VCaP (cell line): ENCODE data around the gene KRTAP10-8.

Source experiments
- H3K27ac ChIP-seq: fragments of 450-650 bp; 2 replicates; pipeline ENCODE4 v1.5.1; 2017
- TF ChIP-seq, protein P1 (sequence below): fragments of 450-650 bp; conservative IDR thresholded peaks from 2 replicates; pipeline ENCODE4 v1.5.1; 2017; ENCODE audit warnings: mild to moderate bottlenecking, moderate library complexity

KRTAP10-8 gene

DNA sequence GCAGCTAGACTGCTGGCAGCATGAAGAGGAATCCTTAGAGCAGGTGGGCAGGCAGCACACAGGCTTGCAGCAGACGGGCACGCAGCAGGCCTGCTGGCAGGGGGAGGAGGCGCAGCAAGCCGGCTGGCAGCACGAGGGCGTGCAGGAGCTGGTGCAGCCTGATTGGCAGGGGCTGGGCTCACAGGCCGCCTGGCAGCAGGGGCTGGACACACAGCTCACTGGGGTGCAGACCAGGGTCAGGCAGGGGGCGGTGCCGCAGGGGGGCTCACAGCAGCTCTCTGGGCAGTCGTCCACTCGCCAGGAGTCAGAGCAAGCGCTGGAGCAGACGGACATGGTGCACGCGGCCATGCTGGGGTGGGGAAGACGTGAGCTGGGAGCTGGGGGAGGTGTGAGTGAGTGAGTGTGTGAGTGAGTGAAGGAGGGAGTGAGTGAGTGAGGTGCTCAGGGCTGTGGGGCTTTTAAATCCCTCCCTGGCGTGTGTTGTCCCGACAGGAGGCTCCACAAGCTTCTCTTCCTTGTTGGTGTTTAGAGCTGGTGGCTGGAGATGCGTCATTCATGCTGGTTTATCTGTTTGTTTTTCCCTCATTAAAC is 31.6 kb upstream of the KRTAP10-8 start, which contains the start of gene KRTAP10-5:
TSS of gene KRTAP10-5 (minus strand) at position 374 of the 591 bp plus-strand sequence. CDS start at position 348, 26 bp downstream.
- peak within 1 kb of the TSS; percentile 57 for H3K27ac ChIP-seq
- TF ChIP-seq, protein P1, sequence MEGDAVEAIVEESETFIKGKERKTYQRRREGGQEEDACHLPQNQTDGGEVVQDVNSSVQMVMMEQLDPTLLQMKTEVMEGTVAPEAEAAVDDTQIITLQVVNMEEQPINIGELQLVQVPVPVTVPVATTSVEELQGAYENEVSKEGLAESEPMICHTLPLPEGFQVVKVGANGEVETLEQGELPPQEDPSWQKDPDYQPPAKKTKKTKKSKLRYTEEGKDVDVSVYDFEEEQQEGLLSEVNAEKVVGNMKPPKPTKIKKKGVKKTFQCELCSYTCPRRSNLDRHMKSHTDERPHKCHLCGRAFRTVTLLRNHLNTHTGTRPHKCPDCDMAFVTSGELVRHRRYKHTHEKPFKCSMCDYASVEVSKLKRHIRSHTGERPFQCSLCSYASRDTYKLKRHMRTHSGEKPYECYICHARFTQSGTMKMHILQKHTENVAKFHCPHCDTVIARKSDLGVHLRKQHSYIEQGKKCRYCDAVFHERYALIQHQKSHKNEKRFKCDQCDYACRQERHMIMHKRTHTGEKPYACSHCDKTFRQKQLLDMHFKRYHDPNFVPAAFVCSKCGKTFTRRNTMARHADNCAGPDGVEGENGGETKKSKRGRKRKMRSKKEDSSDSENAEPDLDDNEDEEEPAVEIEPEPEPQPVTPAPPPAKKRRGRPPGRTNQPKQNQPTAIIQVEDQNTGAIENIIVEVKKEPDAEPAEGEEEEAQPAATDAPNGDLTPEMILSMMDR = peak; percentile 56

- TF ChIP-seq, protein P1 = no peak
- no peak overlapping the region for H3K27ac ChIP-seq
Measured at GRCh38 chr21:44581158-44581557, 30.7 kb upstream of the KRTAP10-8 start.

GRCh38 chr21:44582055-44582454 is 29.8 kb upstream of the KRTAP10-8 start:
- H3K27ac ChIP-seq = no peak overlapping the region
- TF ChIP-seq, protein P1 = no peak

GRCh38 chr21:44583089-44583799 is 28.6 kb upstream of the KRTAP10-8 start:
- TF ChIP-seq, protein P1 = no peak
- H3K27ac ChIP-seq = peak overlapping the region; percentile 49; the same call in 1 of the 2 replicates

- TF ChIP-seq, protein P1 = no peak
Measured at GRCh38 chr21:44583800-44584147, 28.1 kb upstream of the KRTAP10-8 start.

GRCh38 chr21:44585892-44586291 is 26.0 kb upstream of the KRTAP10-8 start:
- TF ChIP-seq, protein P1 = no peak
- H3K27ac ChIP-seq = no peak overlapping the region

More at GRCh38 chr21:44583800-44584147, 28.1 kb upstream of the KRTAP10-8 start:
- peak overlapping the region; percentile 49; the same call in 1 of the 2 replicates for H3K27ac ChIP-seq

DNA sequence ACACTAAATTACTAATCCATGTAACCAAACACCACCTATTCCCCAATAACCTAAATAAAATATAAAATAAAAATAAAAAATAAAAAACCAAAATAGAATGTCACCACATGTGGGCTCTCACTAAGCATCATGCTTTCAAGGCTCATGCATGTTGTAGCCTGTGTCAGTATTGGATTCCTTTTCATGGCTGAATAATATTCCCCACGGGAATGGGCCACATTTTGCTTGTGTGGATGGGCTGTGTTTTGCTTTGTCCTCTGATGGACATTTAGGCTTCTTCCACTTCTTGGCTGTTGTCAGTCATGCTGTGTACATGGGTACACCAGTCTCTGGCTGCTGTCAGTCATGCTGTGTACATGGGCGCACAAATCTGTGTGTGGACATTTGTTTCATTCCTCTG is 22.8 kb upstream of the KRTAP10-8 start:
- TF ChIP-seq, protein P1 = no peak
- H3K27ac ChIP-seq = no peak overlapping the region
